BLaER1 treated with 17β-estradiol and CSF1 and Interleukin-3, amounts not matched to agents 10 nM and 100 nM (cell line): ENCODE measurements around the gene KCNC1.

Experiments
- H3K27ac ChIP-seq, 11 experiments: shearing (Covaris generic); formaldehyde crosslinking; 2 replicates each; pipeline ENCODE4 v1.8.1; 2022
- H3K27me3 ChIP-seq, 11 experiments: shearing (Covaris generic); formaldehyde crosslinking; 2 replicates each; pipeline ENCODE4 v1.8.1; 2022
- H3K36me3 ChIP-seq, 11 experiments: shearing (Covaris generic); formaldehyde crosslinking; 2 replicates each; pipeline ENCODE4 v1.8.1; 2022
- H3K4me1 ChIP-seq, 10 experiments: shearing (Covaris generic); formaldehyde crosslinking; 2 replicates each; pipeline ENCODE4 v1.8.1; 2022
- H3K4me2 ChIP-seq, 11 experiments: shearing (Covaris generic); formaldehyde crosslinking; 2 replicates each; pipeline ENCODE4 v1.8.1; 2022
- H3K4me3 ChIP-seq, 10 experiments: shearing (Covaris generic); formaldehyde crosslinking; 2 replicates each; pipeline ENCODE4 v1.8.1; 2022
- H3K9ac ChIP-seq, 11 experiments: shearing (Covaris generic); formaldehyde crosslinking; 2 replicates each; pipeline ENCODE4 v1.8.1; 2022
- H3K9me3 ChIP-seq, 11 experiments: shearing (Covaris generic); formaldehyde crosslinking; replicated peaks in 1 of 11; 2 replicates each; pipeline ENCODE4 v1.8.1; 2022
- H4K20me1 ChIP-seq, 11 experiments: shearing (Covaris generic); formaldehyde crosslinking; 2 replicates each; pipeline ENCODE4 v1.8.1; 2022
- Cebpa-rat ChIP-seq, 11 experiments: shearing (Covaris generic); IDR thresholded peaks; 2 replicates each; pipeline ENCODE4 v1.8.1; 2022

Gene KCNC1

DNA sequence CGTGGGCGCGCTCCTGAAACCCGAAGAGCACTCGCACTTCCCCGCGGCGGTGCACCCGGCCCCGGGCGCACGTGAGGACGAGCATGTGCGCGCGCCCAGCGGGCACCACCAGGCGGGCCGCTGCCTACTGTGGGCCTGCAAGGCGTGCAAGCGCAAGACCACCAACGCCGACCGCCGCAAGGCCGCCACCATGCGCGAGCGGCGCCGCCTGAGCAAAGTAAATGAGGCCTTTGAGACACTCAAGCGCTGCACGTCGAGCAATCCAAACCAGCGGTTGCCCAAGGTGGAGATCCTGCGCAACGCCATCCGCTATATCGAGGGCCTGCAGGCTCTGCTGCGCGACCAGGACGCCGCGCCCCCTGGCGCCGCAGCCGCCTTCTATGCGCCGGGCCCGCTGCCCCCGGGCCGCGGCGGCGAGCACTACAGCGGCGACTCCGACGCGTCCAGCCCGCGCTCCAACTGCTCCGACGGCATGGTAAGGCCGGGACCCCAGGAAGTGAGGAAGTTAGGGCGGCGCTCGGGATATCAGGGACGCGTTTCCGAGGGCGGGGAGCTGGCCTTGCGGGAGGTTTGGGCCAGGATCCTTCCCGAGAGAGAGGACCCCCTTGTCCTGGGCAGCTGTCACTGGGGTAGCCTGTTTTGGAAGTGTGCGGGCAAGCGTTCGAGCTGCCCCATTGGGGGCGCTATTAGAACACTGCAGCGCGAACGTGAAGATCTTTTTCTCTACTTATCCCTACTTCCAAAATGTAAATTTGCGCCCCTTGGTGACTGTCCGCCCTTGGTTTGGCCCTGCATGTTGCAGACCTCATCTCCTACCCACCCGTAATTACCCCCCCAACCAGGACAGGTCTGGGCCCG lies 14.4 kb upstream of the KCNC1 start:
- Histone ChIP-seq H3K4me3 (peak overlapping the region in 6 of 10 experiments; percentile 16 to 38 (median 29); a peak in 9 of 20 replicates), H3K27ac (no peak overlapping the region), H3K27me3 (peaks cover 35 to 67% (median 59%) of the 10 kb centered on the region in 11 experiments)

DNA sequence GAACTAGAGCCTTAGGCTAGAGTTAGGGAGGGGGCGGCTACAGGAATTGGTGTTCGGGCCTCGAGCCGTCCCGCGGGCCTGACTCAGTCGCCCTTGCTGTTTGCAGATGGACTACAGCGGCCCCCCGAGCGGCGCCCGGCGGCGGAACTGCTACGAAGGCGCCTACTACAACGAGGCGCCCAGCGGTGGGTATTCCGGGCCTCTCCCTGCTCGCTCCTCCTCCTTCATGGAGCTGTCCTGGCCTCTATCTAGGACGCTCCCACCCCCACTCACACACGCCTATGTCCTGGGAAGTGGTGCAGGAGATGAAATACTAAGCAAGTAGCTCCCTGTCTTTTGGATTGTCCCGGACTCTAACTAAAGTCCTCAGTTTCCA lies 13.8 kb upstream of the KCNC1 start:
- TF ChIP-seq Cebpa-rat (IDR thresholded peaks at IDR 0.05), result no peak
- peak overlapping the region; percentile 5 to 74 (median 43); a peak in 19 of 22 replicates for H3K4me2 ChIP-seq
- H3K4me1 ChIP-seq, result peaks cover 0 to 15% (median 0%) of the 10 kb centered on the region in 10 experiments; a peak in 4 of 20 replicates
- peak overlapping the region in 8 of 10 experiments; percentile 1 to 38 (median 22); a peak in 10 of 20 replicates for H3K4me3 ChIP-seq
- H3K27ac ChIP-seq, result no peak overlapping the region
- H3K27me3 ChIP-seq, result peaks cover 35 to 67% (median 59%) of the 10 kb centered on the region in 11 experiments
- peaks cover 0 to 22% (median 12%) of the 10 kb centered on the region in 11 experiments; a peak in 15 of 22 replicates for H3K9me3 ChIP-seq
- no peak overlapping the region for H3K9ac ChIP-seq
- H3K36me3 ChIP-seq, result no peaks in the 10 kb centered on the region
- peaks cover 0 to 14% (median 0%) of the 10 kb centered on the region in 11 experiments; a peak in 3 of 22 replicates for H4K20me1 ChIP-seq

More for the DNA sequence above, 14.4 kb upstream of the KCNC1 start:
- TF ChIP-seq Cebpa-rat (IDR thresholded peaks at IDR 0.05), result no peak
- H3K4me2 ChIP-seq, result peak overlapping the region; percentile 5 to 74 (median 43); a peak in 16 of 22 replicates
- H4K20me1 ChIP-seq, result peaks cover 0 to 14% (median 0%) of the 10 kb centered on the region in 11 experiments; a peak in 3 of 22 replicates
- H3K36me3 ChIP-seq, result no peaks in the 10 kb centered on the region
- H3K4me1 ChIP-seq, result peaks cover 0 to 15% (median 0%) of the 10 kb centered on the region in 10 experiments; a peak in 4 of 20 replicates
- no peak overlapping the region for H3K9ac ChIP-seq
- H3K9me3 ChIP-seq, result peaks cover 0 to 22% (median 12%) of the 10 kb centered on the region in 11 experiments; a peak in 15 of 22 replicates

DNA sequence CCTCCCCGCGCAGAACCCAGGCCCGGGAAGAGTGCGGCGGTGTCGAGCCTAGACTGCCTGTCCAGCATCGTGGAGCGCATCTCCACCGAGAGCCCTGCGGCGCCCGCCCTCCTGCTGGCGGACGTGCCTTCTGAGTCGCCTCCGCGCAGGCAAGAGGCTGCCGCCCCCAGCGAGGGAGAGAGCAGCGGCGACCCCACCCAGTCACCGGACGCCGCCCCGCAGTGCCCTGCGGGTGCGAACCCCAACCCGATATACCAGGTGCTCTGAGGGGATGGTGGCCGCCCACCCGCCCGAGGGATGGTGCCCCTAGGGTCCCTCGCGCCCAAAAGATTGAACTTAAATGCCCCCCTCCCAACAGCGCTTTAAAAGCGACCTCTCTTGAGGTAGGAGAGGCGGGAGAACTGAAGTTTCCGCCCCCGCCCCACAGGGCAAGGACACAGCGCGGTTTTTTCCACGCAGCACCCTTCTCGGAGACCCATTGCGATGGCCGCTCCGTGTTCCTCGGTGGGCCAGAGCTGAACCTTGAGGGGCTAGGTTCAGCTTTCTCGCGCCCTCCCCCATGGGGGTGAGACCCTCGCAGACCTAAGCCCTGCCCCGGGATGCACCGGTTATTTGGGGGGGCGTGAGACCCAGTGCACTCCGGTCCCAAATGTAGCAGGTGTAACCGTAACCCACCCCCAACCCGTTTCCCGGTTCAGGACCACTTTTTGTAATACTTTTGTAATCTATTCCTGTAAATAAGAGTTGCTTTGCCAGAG lies 13.2 kb upstream of the KCNC1 start:
- Histone ChIP-seq H4K20me1 (peaks cover 0 to 14% (median 0%) of the 10 kb centered on the region in 11 experiments; a peak in 3 of 22 replicates), H3K36me3 (no peaks in the 10 kb centered on the region), H3K27me3 (peaks cover 35 to 67% (median 59%) of the 10 kb centered on the region in 11 experiments), H3K4me1 (peaks cover 0 to 15% (median 0%) of the 10 kb centered on the region in 10 experiments; a peak in 4 of 20 replicates), H3K9me3 (peaks cover 0 to 22% (median 12%) of the 10 kb centered on the region in 11 experiments; a peak in 15 of 22 replicates), H3K27ac (no peak overlapping the region), H3K4me2 (peak overlapping the region; percentile 5 to 74 (median 43); a peak in 19 of 22 replicates), H3K9ac (no peak overlapping the region), H3K4me3 (peak overlapping the region in 7 of 10 experiments; percentile 1 to 38 (median 26); a peak in 9 of 20 replicates)
- no peak for TF ChIP-seq Cebpa-rat (IDR thresholded peaks at IDR 0.05)

DNA sequence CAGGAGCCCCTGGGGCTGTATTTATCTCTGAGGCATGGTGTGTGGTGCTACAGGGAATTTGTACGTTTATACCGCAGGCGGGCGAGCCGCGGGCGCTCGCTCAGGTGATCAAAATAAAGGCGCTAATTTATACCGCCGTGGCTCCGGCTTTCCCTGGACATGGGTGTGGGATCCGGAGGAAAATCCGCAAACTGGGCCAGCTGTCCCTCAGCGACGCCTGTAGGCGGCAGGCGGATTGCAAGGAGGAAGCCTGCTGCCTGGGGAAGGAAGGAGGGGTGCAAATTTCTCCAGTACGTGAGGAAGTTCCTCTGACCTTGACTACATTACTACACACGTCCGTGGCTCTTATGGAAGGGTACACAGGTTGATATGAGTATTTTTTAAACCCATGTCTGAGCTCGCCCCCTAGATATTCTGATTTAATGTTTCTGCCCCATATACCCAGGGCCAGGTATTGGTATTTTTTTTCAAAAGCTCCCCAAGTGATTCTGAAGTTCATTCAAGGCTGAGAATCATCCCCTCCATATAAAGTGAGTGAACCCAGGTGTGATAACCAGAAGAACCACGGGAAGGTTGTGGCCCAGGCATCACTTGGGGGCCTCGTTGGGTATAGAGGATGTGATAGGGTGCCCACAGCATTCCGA lies 12.5 kb upstream of the KCNC1 start:
- peaks cover 0 to 14% (median 0%) of the 10 kb centered on the region in 11 experiments; a peak in 3 of 22 replicates for H4K20me1 ChIP-seq
- no peak overlapping the region for H3K9ac ChIP-seq
- no peak overlapping the region for H3K27ac ChIP-seq
- H3K27me3 ChIP-seq, result peaks cover 35 to 67% (median 59%) of the 10 kb centered on the region in 11 experiments
- H3K4me2 ChIP-seq, result peak overlapping the region in 2 of 11 experiments; percentile 5 to 44; a peak in 1 of 22 replicates
- peaks cover 0 to 22% (median 12%) of the 10 kb centered on the region in 11 experiments; a peak in 15 of 22 replicates for H3K9me3 ChIP-seq
- no peaks in the 10 kb centered on the region for H3K36me3 ChIP-seq
- TF ChIP-seq Cebpa-rat (IDR thresholded peaks at IDR 0.05), result no peak
- peaks cover 0 to 15% (median 0%) of the 10 kb centered on the region in 10 experiments; a peak in 4 of 20 replicates for H3K4me1 ChIP-seq
- H3K4me3 ChIP-seq, result no peak overlapping the region

DNA sequence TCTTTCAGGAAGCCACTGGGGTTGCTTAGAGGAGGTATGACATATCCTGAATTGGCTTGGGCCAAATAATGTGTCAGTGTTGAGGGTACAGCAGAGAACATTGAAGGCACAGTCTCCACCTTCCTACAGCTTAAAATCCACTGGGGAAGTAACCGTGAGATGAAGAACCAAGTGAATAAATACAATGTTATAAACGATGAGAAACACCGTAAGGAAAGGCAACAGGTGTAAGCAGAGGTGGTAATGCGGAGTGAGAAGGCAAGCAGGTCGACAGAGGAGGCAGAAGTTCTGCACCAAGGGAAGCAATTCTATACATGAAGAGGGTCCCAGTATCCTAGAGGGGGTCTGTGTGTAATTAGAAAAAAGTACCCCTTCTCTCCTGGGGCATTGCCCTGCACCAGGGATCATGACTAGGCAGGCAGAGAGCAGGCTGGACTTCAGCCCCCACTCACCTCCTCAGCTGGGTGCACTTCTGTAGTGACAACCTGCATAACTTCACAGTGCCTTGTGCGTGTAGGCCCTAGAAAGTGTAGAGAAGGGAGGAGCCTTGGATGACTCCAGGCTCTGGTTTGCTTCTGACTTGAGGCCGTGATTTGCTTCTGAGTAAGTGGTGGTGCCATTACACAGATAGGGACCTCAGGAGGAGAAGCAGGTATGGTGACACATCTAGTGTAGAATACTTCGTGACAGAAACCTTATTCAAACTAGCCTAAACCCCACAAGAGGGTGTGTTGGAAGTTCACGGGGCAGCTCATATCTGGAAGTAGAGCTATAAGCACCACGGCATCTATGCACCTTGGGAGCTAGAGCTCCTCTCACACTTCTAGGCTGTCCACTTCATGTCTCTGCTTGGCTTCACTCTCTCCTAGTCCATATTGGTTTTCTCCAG lies 10.3 kb upstream of the KCNC1 start:
- Histone ChIP-seq H3K4me2 (no peak overlapping the region), H3K27me3 (peaks cover 35 to 47% (median 44%) of the 10 kb centered on the region in 11 experiments), H3K27ac (no peak overlapping the region), H3K4me3 (no peak overlapping the region), H3K9ac (no peak overlapping the region), H4K20me1 (peaks cover 0 to 14% (median 0%) of the 10 kb centered on the region in 11 experiments; a peak in 3 of 22 replicates), H3K9me3 (peaks cover 0 to 22% (median 12%) of the 10 kb centered on the region in 11 experiments; a peak in 15 of 22 replicates), H3K36me3 (no peaks in the 10 kb centered on the region), H3K4me1 (peaks cover 0 to 15% (median 0%) of the 10 kb centered on the region in 10 experiments; a peak in 4 of 20 replicates)
- TF ChIP-seq Cebpa-rat (IDR thresholded peaks at IDR 0.05), result no peak

DNA sequence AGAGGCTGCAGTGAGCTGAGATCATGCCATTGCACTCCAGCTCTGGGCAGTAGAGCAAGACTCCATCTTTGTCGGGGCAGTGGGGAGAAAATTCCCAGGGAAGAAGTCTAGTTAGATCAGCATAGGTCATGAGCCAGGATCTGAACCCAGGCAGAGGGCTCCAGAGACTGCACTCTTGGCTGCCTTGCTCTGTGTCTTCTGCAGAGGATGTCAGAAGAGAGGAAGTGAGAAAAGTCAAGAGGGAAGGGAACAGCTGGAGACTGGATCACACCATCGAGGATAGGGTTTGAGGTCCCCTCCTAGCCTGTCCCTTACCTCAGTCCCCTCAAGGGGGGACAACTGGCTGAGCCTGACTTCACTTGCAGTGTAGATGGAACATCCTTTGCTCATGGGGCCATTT lies 9.4 kb upstream of the KCNC1 start:
- Histone ChIP-seq H3K36me3 (no peaks in the 10 kb centered on the region), H3K27me3 (peaks cover 28 to 38% (median 36%) of the 10 kb centered on the region in 11 experiments), H3K4me3 (no peak overlapping the region), H3K4me2 (no peak overlapping the region), H4K20me1 (peaks cover 0 to 11% (median 0%) of the 10 kb centered on the region in 11 experiments; a peak in 3 of 22 replicates), H3K9me3 (peaks cover 0 to 16% (median 7%) of the 10 kb centered on the region in 11 experiments; a peak in 15 of 22 replicates), H3K9ac (no peak overlapping the region), H3K4me1 (peaks cover 0 to 15% (median 0%) of the 10 kb centered on the region in 10 experiments; a peak in 4 of 20 replicates), H3K27ac (no peak overlapping the region)
- no peak for TF ChIP-seq Cebpa-rat (IDR thresholded peaks at IDR 0.05)

DNA sequence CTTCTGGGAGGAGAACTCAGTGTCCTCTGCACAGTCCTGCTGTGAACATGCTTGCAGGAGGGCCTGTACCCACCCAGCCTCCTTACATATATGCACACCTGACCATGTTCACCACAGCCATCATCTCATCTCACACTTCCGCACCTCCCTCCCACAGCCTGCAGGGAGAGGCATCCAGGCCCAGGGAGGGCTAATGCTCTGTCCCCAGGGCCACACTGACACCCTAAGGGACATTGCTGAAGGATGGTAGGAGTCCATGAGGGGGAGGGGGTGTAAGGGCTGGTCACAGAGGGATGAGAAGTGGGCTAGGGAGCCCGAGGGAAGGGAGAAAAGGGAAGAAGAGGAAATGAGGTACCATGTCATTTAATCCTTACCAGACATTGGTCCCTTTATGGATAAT lies 4.4 kb upstream of the KCNC1 start:
- no peak for TF ChIP-seq Cebpa-rat (IDR thresholded peaks at IDR 0.05)
- Histone ChIP-seq H3K4me1 (peaks cover 5 to 8% (median 6%) of the 10 kb centered on the region in 10 experiments; a peak in 15 of 20 replicates), H3K27ac (no peak overlapping the region), H3K4me3 (no peak overlapping the region), H3K4me2 (no peak overlapping the region), H4K20me1 (peaks cover 0 to 28% (median 9%) of the 10 kb centered on the region in 11 experiments; a peak in 10 of 22 replicates), H3K9ac (no peak overlapping the region), H3K36me3 (no peaks in the 10 kb centered on the region), H3K9me3 (no peaks in the 10 kb centered on the region), H3K27me3 (peaks cover 0 to 20% (median 14%) of the 10 kb centered on the region in 11 experiments; a peak in 16 of 22 replicates)
